ENCODE measurements around the gene VASN.
"Not testable (repeated sequence)": the region's sequence is repeated elsewhere in the genome, so short reads cannot be mapped to it uniquely, and the experiment has no call there.

Gene VASN

GRCh38 chr16:4371357-4372000 lies at the start of gene VASN:
Gene VASN (plus strand): TSS chr16:4371848. CDS start chr16:4380878, 9,030 bp downstream.
- no peak for DNase-seq

- DNase-seq: no peak
These were observed 49.3 kb upstream of the VASN start for GRCh38 chr16:4322121-4323052.

GRCh38 chr16:4323071-4323844 lies 48.4 kb upstream of the VASN start:
- no peak for DNase-seq

GRCh38 chr16:4323845-4324488 lies 47.7 kb upstream of the VASN start:
- no peak for DNase-seq

- DNase-seq: no peak
These were observed 47.0 kb upstream of the VASN start for GRCh38 chr16:4324492-4325252.

- DNase-seq: no peak
These were observed 46.3 kb upstream of the VASN start for GRCh38 chr16:4325253-4325758.

GRCh38 chr16:4327386-4328045 lies 44.1 kb upstream of the VASN start:
- no peak for DNase-seq

- no peak for DNase-seq
These were observed 43.4 kb upstream of the VASN start for GRCh38 chr16:4328046-4328781.

GRCh38 chr16:4328782-4329775 lies 42.6 kb upstream of the VASN start:
- DNase-seq: no peak

GRCh38 chr16:4330277-4330874 lies 41.3 kb upstream of the VASN start:
- no peak for DNase-seq

GRCh38 chr16:4332083-4332482 lies 39.6 kb upstream of the VASN start:
- no peak for DNase-seq

- DNase-seq: no peak
These were observed 38.9 kb upstream of the VASN start for GRCh38 chr16:4332623-4333307.

- DNase-seq: no peak
These were observed 38.4 kb upstream of the VASN start for GRCh38 chr16:4333308-4333638.

- not testable (repeated sequence) for DNase-seq
These were observed 37.9 kb upstream of the VASN start for GRCh38 chr16:4333714-4334113.

- no peak for DNase-seq
These were observed 36.7 kb upstream of the VASN start for GRCh38 chr16:4334724-4335495.

GRCh38 chr16:4336701-4337539 lies 34.7 kb upstream of the VASN start:
- no peak for DNase-seq
